ENCODE data around the gene DNHD1.
A peak's percentile ranks its signal among the peaks of the same experiment; 100 is the strongest.
"Not testable (repeated sequence)": the region's sequence is repeated elsewhere in the genome, so short reads cannot be mapped to it uniquely, and the experiment has no call there.

DNHD1 gene

DNA sequence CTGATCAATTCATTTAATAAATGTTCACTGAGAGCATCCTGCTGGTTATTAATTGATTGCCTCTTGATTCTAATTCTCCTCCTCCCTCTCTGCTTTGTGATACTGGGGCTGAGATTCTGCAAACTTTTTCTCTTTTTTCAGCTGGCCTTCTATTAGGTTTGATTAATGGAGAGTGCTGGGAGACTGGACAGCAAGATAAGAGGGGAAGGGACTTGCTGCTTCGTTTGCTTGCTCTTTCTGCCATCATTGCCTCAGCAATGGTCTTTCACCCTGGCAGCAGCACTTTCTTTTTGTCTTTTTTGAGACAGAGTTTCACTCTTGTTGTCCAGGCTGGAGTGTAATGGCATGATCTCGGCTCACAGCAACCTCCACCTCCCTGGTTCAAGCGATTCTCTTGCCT is 7.1 kb downstream of the DNHD1 start:
- DNase-seq (ENCODE audit: low read depth), result no peak
- H3K4me3 ChIP-seq (ENCODE audit: low read depth, low read length), result no peak overlapping the region
- TF ChIP-seq, protein P1, sequence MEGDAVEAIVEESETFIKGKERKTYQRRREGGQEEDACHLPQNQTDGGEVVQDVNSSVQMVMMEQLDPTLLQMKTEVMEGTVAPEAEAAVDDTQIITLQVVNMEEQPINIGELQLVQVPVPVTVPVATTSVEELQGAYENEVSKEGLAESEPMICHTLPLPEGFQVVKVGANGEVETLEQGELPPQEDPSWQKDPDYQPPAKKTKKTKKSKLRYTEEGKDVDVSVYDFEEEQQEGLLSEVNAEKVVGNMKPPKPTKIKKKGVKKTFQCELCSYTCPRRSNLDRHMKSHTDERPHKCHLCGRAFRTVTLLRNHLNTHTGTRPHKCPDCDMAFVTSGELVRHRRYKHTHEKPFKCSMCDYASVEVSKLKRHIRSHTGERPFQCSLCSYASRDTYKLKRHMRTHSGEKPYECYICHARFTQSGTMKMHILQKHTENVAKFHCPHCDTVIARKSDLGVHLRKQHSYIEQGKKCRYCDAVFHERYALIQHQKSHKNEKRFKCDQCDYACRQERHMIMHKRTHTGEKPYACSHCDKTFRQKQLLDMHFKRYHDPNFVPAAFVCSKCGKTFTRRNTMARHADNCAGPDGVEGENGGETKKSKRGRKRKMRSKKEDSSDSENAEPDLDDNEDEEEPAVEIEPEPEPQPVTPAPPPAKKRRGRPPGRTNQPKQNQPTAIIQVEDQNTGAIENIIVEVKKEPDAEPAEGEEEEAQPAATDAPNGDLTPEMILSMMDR (conservative IDR thresholded peaks at IDR 0.05; ENCODE audit: low read depth, low read length), result no peak

DNA sequence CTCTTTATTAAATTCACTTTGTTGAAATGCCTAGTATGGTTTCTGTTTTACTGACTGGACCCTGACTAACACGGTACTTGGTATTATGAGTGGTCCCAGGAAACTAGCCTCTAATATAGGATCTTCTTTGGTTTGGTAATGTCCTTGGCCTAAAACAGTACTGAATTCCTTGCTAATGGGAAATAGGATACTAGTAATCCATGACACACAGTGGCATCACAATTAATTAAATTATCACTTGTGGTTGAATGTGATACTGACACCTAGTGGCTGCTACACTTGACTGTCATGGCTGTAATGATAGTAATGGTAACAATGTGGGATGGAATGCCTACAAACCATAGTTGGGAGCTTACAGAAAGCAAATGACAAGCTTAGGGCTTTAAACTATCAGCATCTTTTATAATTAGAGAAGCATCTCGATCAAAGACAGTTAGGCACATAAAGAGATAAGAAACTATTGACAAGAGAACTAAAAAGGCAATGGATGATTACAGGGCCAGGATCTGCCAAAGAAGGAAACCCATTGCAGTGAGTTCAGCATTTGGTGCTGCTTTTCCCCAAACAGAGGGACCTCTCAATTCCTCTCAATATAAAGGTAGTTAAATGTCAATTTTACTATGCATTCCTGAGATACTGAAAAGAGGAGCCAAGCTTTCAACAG is 8.6 kb downstream of the DNHD1 start:
- TF ChIP-seq, protein P1 (conservative IDR thresholded peaks at IDR 0.05; ENCODE audit: low read depth, low read length), result peak; percentile 68
- no peak overlapping the region for H3K4me3 ChIP-seq (ENCODE audit: low read depth, low read length)
- peak; percentile 80 for DNase-seq (ENCODE audit: low read depth)

DNA sequence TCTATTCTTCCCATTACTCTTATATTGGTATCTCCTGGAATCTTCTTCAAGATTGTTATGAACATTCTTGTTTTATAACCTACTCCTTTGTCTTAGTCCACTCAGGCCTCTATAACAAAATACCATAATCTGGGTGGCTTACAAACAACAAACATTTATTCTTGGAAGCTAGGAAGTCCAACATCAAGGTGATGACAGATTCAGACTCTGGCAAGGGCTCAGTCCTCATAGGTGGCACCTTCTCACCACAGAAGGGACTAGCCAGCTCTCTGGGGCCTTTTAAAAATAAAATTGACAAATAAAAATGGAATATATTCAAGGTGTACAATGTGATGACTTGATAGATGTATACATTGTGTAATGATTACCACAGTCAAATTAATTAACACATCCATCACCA is 19.8 kb downstream of the DNHD1 start:
- DNase-seq (ENCODE audit: low read depth), result no peak
- TF ChIP-seq, protein P1 (conservative IDR thresholded peaks at IDR 0.05; ENCODE audit: low read depth, low read length), result no peak
- no peak overlapping the region for H3K4me3 ChIP-seq (ENCODE audit: low read depth, low read length)

DNA sequence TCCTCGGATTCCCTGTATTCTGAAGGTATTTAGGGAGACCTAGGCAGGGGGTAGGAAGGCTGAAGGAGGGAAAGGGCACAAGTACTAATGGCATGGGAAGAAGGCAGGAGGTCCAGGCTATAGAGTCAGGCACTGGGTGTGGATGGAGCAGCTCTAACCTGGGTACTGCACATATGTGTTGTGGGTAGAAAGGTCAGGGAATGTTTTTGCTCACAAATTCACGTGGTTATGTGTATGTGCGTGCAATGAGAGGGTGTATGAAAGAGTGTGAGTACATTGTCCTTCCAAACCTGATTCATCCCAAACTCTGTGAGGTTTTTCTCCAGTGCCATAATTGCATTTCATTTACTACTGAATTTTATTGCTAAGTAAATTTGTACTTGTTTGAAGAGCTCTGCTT is 23.2 kb downstream of the DNHD1 start:
- H3K4me3 ChIP-seq (ENCODE audit: low read depth, low read length), result no peak overlapping the region
- DNase-seq (ENCODE audit: low read depth), result no peak
- TF ChIP-seq, protein P1 (conservative IDR thresholded peaks at IDR 0.05; ENCODE audit: low read depth, low read length), result no peak

DNA sequence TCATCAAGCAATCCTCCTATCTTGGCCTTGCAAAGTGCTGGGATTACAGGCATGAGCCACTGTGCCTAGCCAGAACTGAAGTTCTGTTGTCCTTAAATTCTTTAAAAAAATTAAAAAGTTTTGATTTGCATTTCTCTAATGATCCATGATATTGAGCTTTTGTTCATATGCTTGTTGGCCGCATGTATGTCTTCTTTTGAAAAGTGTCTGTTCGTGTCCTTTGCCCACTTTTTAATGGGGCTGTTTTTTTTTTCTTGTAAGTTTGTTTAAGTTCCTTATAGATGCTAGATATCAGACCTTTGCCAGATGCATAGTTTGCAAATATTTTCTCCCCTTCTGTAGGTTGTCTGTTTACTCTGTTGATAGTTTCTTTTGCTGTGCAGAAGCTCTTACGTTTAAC is 24.9 kb downstream of the DNHD1 start:
- not testable (repeated sequence) for H3K4me3 ChIP-seq (ENCODE audit: low read depth, low read length); DNase-seq (ENCODE audit: low read depth)

DNA sequence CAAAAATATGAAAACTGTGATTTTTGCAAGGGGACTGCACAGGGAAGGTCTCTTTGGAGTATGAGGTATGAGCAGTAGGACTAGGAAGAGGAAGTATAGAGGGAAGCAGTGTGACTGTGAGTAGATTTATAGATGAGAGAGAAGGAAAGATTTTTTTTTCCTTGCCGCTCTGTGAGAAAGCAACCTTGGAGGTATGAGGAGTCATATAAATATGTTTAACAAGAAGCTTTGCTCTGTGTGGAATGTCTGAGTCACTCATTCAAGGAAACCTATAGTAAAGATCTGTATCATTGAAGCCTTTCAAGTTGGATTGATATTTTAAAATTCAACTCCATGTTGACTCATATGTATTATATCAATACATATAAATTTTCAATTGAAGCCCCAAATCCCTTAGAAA is 26.2 kb downstream of the DNHD1 start:
- no peak overlapping the region for H3K4me3 ChIP-seq (ENCODE audit: low read depth, low read length)
- peak; percentile 79 for DNase-seq (ENCODE audit: low read depth)
- TF ChIP-seq, protein P1 (conservative IDR thresholded peaks at IDR 0.05; ENCODE audit: low read depth, low read length), result no peak

DNA sequence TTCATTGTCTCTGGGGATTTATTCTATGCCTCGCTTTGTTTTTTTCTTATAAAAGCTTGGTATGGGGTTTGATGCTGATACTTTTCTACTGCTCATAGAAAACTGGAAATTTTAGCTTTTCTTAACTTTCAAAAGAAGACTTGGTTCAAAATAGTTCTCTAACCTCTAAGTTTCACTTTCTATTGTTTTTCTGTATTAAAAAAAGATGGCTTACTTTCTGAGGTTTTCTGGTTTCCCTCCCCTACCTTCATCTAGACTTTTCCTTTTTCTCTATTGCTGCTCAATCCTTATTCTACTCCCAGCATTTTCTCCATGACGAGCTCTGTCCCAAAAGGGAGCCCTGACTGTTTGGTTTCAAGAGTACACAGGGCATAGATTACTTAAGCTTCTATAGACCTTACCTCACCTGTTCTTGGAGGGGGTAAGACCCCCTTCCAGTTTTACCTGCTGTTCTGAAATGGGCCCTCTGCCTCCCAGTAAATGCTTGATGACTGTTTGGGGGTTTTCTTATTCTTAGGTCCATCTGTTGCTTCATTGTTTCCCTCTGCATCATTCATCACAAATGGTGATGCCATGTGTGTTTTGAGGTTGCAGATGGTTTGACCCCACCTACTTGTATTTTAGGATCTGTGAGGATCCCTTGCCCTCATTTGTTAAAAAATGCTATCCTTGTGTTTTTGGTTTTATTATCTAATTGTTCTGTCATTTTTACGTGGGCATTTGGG is 29.5 kb downstream of the DNHD1 start:
- no peak for DNase-seq (ENCODE audit: low read depth)
- TF ChIP-seq, protein P1 (conservative IDR thresholded peaks at IDR 0.05; ENCODE audit: low read depth, low read length), result no peak
- H3K4me3 ChIP-seq (ENCODE audit: low read depth, low read length), result no peak overlapping the region

All from choroid plexus epithelial cell (primary cell).